ENCODE measurements around the gene FER. TPM values are rescaled to one million over a fixed set of nuclear protein-coding genes. Genes with fewer than 3 reads are reported as not detected.
"Not testable (repeated sequence)": the region's sequence is repeated elsewhere in the genome, so short reads cannot be mapped to it uniquely, and the experiment has no call there.

Gene FER
- polyA plus RNA-seq, 1 donor (not counting 4 experiments of a cell fraction or from before 2014, with no cell fraction given), result 17.1 TPM

GRCh38 chr5:108993440-108993839 is 245.7 kb downstream of the FER start:
- H3K27me3 ChIP-seq (ENCODE audit: control insufficient read depth, extremely low read depth, insufficient read depth, low read length); H3K9me3 ChIP-seq (ENCODE audit: control insufficient read depth, low read depth, low read length); H3K4me2 ChIP-seq (ENCODE audit: control insufficient read depth, extremely low read depth, insufficient read depth, low read depth, low read length); H3K79me2 ChIP-seq (ENCODE audit: control insufficient read depth, insufficient read depth, low read length); DNase-seq (ENCODE audit: low read depth, low spot score); FAIRE-seq; H2AFZ ChIP-seq (ENCODE audit: control insufficient read depth, low read length); H3K36me3 ChIP-seq (ENCODE audit: control insufficient read depth in 2 of 2, extremely low read depth in 1 of 2, insufficient read depth in 2 of 2, low read length in 2 of 2); H3K4me1 ChIP-seq (ENCODE audit: control insufficient read depth, extremely low read depth, insufficient read depth, low read length); dilution Hi-C loops (cut with MboI; ENCODE audit: extremely low pct_ligation_motif_present, low sequenced_read_pairs); H3K9ac ChIP-seq (ENCODE audit: control insufficient read depth, extremely low read depth, insufficient read depth, low read length); H3K9me1 ChIP-seq (ENCODE audit: control insufficient read depth, extremely low read depth, insufficient read depth, low read length); H3K27ac ChIP-seq (ENCODE audit: control insufficient read depth, insufficient read depth, low read length); H3K4me3 ChIP-seq (ENCODE audit: control insufficient read depth in 2 of 3, extremely low read depth in 1 of 3, insufficient read depth in 2 of 3, low read depth in 1 of 3, low read length in 3 of 3); H4K20me1 ChIP-seq (ENCODE audit: control insufficient read depth, extremely low read depth, insufficient read depth, low read length): not testable (repeated sequence)

GRCh38 chr5:108997720-108998119 is 250.0 kb downstream of the FER start:
- Histone ChIP-seq H3K9ac (ENCODE audit: control insufficient read depth, extremely low read depth, insufficient read depth, low read length) (no peak overlapping the region), H3K4me3 (ENCODE audit: control insufficient read depth in 2 of 3, extremely low read depth in 1 of 3, insufficient read depth in 2 of 3, low read depth in 1 of 3, low read length in 3 of 3) (no peak overlapping the region), H3K4me1 (ENCODE audit: control insufficient read depth, extremely low read depth, insufficient read depth, low read length) (no peaks in the 10 kb centered on the region), H3K27ac (ENCODE audit: control insufficient read depth, insufficient read depth, low read length) (no peak overlapping the region), H3K9me3 (ENCODE audit: control insufficient read depth, low read depth, low read length) (no peaks in the 10 kb centered on the region), H2AFZ (ENCODE audit: control insufficient read depth, low read length) (no peak overlapping the region), H3K79me2 (ENCODE audit: control insufficient read depth, insufficient read depth, low read length) (no peaks in the 10 kb centered on the region), H3K36me3 (ENCODE audit: control insufficient read depth in 2 of 2, extremely low read depth in 1 of 2, insufficient read depth in 2 of 2, low read length in 2 of 2) (no peaks in the 10 kb centered on the region), H4K20me1 (ENCODE audit: control insufficient read depth, extremely low read depth, insufficient read depth, low read length) (no peaks in the 10 kb centered on the region), H3K9me1 (ENCODE audit: control insufficient read depth, extremely low read depth, insufficient read depth, low read length) (no peaks in the 10 kb centered on the region), H3K4me2 (ENCODE audit: control insufficient read depth, extremely low read depth, insufficient read depth, low read depth, low read length) (no peak overlapping the region), H3K27me3 (ENCODE audit: control insufficient read depth, extremely low read depth, insufficient read depth, low read length) (no peaks in the 10 kb centered on the region)
- DNase-seq (ENCODE audit: low read depth, low spot score) (no peak), FAIRE-seq (no peak)
- TF ChIP-seq CTCF (optimal IDR thresholded peaks at IDR 0.05 in 1 of 3, IDR thresholded peaks at IDR 0.05 in 1 of 3, conservative IDR thresholded peaks at IDR 0.05 in 1 of 3; ENCODE audit: extremely low read depth in 1 of 3, insufficient read depth in 2 of 3, low read length in 3 of 3), result no peak
- no peak for TF ChIP-seq EZH2 (IDR thresholded peaks at IDR 0.05; ENCODE audit: low read length)
- dilution Hi-C loops (cut with MboI; ENCODE audit: extremely low pct_ligation_motif_present, low sequenced_read_pairs), result no loop called here

GRCh38 chr5:108998216-108998615 is 250.5 kb downstream of the FER start:
- Histone ChIP-seq H3K4me3 (ENCODE audit: control insufficient read depth in 2 of 3, extremely low read depth in 1 of 3, insufficient read depth in 2 of 3, low read depth in 1 of 3, low read length in 3 of 3) (no peak overlapping the region), H3K9ac (ENCODE audit: control insufficient read depth, extremely low read depth, insufficient read depth, low read length) (no peak overlapping the region), H3K4me1 (ENCODE audit: control insufficient read depth, extremely low read depth, insufficient read depth, low read length) (no peaks in the 10 kb centered on the region), H4K20me1 (ENCODE audit: control insufficient read depth, extremely low read depth, insufficient read depth, low read length) (no peaks in the 10 kb centered on the region), H3K79me2 (ENCODE audit: control insufficient read depth, insufficient read depth, low read length) (no peaks in the 10 kb centered on the region), H3K36me3 (ENCODE audit: control insufficient read depth in 2 of 2, extremely low read depth in 1 of 2, insufficient read depth in 2 of 2, low read length in 2 of 2) (no peaks in the 10 kb centered on the region), H3K4me2 (ENCODE audit: control insufficient read depth, extremely low read depth, insufficient read depth, low read depth, low read length) (no peak overlapping the region), H3K27me3 (ENCODE audit: control insufficient read depth, extremely low read depth, insufficient read depth, low read length) (no peaks in the 10 kb centered on the region), H3K27ac (ENCODE audit: control insufficient read depth, insufficient read depth, low read length) (no peak overlapping the region), H3K9me1 (ENCODE audit: control insufficient read depth, extremely low read depth, insufficient read depth, low read length) (no peaks in the 10 kb centered on the region), H2AFZ (ENCODE audit: control insufficient read depth, low read length) (no peak overlapping the region), H3K9me3 (ENCODE audit: control insufficient read depth, low read depth, low read length) (no peaks in the 10 kb centered on the region)
- TF ChIP-seq CTCF (optimal IDR thresholded peaks at IDR 0.05 in 1 of 3, IDR thresholded peaks at IDR 0.05 in 1 of 3, conservative IDR thresholded peaks at IDR 0.05 in 1 of 3; ENCODE audit: extremely low read depth in 1 of 3, insufficient read depth in 2 of 3, low read length in 3 of 3) (no peak), EZH2 (IDR thresholded peaks at IDR 0.05; ENCODE audit: low read length) (no peak)
- dilution Hi-C loops (cut with MboI; ENCODE audit: extremely low pct_ligation_motif_present, low sequenced_read_pairs), result no loop called here
- FAIRE-seq (no peak), DNase-seq (ENCODE audit: low read depth, low spot score) (no peak)

Measured in keratinocyte (primary cell).